COR-L47 (cell line): ENCODE data around the gene ASTN2.

Experiments
- DNase-seq: peaks from one replicate; lab custom pipeline; 2025; lab: John Stamatoyannopoulos, UW

The ASTN2 gene

GRCh38 chr9:117178596-117179375, 236.1 kb downstream of the ASTN2 start:
- DNase-seq, result peak; percentile 89

DNA sequence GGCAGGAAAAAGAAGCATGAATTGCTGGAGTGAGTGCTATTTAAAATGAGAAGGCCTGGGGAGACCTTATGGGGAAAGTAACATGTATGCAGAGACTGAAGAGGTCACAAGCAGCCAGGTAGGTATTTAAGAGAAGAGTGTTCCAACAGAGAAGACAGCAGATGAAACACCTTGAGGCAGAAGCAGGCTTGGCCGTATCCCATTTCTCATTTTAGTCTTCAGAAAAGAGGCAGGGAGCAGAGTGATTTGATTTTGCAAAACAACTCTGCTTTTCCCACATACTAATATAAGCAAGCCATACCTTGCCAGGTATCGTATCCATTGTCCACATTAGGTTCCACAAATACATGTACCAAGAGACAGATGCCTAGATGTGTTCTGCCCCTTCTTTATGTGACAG, 244.3 kb downstream of the ASTN2 start:
- no peak for DNase-seq

GRCh38 chr9:117169089-117169621, 245.7 kb downstream of the ASTN2 start:
- DNase-seq, result no peak

- no peak for DNase-seq
Measured at GRCh38 chr9:117164512-117164911, 250.3 kb downstream of the ASTN2 start.

DNA sequence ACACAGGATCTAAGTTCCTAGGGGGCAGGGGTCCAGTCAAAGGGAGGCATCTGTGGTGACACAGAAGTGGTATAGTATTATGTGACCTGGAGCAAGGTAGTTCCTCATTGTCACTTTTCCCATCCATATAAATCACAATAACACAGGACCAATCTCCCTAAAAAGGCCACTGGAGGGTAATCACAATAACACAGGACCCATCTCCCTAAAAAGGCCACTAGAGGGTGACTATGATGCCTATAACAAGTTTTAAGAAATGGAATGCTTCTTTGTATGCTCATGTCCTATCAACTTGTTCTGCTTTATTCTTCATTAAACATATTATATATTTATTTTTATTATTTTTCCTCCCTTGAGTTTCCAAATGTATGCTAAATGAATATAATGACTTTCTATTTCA, 254.6 kb downstream of the ASTN2 start:
- DNase-seq, result peak; percentile 30

DNA sequence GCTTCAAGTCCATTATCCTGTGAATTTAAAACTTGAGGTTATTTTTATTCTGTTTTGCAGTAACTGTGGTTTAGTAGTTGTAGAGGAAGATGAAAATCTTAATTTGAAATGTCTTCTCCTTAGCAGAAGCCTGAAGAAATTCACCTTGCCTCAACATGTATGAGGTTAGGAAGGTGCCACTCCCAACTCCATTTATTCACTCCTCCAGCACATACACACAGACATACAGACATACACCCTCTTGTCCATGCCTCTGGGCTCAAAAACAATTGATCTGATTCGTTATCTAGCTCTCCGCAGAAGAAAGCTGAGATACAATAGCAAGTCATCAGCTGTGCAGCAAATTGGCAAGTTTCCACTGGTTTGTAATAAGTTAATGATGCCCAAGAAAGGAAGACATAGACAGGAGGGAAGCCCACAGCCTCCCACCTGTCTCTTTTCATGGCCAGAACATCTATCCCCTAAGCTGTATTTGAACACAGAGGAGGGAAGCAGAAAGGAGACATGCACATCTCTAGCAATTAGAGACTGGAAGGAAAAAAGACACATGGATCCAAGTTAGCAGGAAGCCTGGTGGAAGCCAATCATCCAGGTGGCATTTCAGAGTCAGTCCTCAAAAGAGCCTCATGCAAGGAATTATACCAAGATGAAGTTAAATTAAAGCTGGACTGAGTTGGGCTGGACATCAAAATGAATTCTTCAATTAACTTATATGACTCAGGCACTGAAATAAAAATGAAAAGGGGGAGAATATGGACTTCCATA, 257.9 kb downstream of the ASTN2 start:
- DNase-seq, result peak; percentile 53

DNA sequence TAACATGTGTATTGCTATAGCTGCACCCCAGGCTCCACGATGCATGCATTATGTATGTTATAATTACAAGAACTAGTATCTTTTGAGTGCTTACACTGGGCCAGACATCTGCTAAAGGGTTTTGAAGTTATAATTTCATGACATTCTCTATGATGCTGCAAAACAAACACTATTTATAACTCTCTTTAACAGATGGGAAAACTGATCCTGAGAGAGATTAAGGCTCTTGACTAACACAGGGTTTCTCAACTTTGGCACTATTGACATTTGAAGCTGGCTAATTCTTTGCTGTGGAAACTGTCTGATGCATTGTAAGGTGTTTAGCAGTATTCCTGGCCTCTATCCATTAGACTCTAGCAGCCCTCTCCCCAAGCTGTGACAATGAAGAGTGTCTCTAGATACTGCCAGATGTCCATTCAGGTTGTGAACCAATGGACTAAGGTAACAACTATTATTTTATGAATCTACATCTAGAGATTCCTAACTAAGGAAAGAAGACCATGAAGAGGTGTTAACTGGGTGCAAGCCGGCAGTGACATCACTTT, 258.6 kb downstream of the ASTN2 start:
- DNase-seq, result no peak

DNA sequence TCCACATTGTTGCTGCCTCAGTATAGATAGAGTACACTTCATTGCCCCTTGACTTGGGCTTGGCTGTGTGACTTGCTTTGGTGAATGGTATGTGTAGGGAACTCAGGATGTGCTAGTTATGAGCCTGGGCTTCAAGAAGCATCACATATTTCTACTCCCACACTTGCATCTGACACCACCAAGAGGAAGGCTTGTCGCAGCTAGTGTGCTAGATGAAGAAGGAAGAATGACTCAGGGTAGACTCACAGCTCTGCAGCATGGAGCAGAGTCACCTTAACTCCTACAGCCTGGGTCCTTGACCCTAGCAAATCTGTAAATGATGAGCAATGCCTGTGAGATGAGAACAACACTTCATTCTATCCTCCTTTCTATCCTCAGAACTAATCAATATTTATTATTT, 261.8 kb downstream of the ASTN2 start:
- no peak for DNase-seq

- no peak for DNase-seq
Measured at GRCh38 chr9:117151716-117152115, 263.1 kb downstream of the ASTN2 start.

- no peak for DNase-seq
Measured at GRCh38 chr9:117149996-117150395, 264.9 kb downstream of the ASTN2 start.

DNA sequence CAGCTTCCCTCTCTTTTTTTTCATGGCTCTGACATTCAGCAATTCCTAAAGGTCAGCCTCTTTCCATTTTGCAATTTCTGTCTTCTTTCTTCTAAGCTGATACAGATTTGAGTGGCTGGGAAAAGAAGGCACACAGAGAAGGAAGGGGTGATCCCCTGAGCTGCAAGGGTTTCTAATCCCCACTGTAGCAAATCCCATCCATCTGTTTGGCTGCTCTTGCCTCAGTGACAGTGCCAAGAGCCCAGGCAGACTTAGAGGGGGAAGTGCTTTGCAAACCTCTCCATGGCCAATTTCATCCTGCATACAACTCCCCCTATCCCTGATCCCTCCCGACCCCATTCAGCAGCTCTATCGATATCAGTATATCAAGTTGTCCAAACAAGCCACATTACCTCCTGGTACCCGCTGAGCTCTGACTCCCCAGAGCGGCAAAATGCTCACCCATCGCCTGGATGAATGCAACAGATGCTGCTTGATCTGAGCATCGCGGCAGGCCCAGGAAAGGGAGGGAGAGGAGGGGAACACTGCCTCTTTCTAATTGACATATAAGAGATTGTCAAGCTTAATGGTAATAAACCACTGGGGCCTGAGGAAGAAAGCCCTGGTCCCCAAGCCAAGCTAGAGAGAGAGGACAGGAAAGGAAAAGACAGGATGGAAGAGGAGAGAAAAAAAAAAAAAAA, 268.9 kb downstream of the ASTN2 start:
- no peak for DNase-seq

- no peak for DNase-seq
Measured at GRCh38 chr9:117145081-117145480, 269.8 kb downstream of the ASTN2 start.

DNA sequence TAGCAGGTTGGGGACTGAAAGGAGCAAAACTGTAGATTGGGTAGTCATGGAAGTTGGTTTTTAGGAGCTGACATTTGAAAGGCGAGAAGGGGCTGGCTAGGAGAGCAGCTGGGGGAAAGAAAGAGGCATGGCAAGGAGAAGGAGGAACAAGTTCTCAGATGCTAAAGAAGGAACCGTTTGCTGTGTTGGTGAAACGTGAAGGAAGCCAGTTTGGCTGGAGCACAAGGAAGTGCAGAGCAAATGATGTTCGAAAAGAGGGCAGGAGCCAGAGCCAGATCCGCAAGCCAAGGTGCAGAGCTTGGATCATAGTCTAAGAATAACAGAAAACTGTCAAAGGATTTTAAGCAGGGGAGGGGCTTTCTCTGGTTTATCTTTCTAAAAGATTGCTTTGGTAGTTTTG, 276.6 kb downstream of the ASTN2 start:
- no peak for DNase-seq

- no peak for DNase-seq
Measured at GRCh38 chr9:117136461-117136860, 278.4 kb downstream of the ASTN2 start.

DNA sequence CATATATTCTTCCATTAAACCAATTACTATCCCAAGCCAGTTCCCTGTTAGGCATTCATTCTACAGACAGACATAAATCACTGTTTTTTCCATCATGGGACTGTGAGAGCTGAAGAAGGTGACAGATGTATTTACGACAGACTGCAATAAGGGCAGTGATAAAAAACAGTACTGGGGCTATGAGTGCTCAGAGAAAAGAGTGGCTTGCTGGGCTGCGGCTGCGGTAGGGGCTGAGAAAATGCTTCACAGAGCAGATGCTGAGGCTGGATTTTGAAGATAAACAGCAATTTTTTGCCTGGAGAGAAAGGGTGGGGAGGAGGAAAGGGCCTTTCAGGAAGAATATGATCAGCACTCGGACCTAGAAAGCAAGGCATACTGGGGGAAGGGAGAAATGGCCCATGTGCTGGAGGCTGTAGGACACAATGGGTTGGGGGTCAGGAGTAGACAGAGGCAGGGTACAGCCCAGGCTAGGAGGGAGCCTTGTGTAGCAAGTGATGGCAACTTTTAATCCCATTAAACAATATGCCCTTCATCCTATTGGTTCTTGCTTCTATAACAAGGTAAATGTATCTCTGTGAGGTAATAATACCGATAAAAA, 279.3 kb downstream of the ASTN2 start:
- DNase-seq, result no peak

DNA sequence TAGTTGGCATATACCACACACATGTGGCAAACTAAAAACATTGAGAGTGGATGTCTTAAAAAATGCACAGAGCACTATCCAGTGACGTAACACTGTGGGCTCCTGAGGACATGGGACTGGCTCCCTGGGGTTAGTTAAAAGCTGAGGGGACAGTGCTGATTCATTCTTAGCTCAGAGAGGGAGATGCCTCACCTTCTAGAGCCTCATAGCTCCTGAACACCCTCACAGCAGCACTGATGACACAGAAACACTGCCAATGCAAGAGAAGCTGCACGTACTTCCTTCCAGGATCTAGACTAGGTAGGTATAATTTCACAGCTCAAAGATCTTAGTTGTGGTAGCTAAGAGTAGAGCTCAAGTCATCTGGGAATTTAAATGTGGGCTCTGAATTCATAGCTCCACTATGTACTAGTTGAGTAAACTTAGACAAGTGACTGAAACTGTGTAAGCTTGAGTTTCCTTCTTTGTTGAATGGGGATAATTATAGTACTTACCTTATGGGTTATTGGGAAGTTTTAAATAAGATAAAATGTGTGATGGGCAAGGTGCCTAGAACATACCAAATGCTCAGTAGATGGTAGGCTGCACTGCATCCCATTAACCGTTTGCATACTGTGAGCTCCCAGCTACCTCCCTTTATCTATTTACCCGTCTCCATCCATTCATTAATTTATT, 279.9 kb downstream of the ASTN2 start:
- no peak for DNase-seq

DNA sequence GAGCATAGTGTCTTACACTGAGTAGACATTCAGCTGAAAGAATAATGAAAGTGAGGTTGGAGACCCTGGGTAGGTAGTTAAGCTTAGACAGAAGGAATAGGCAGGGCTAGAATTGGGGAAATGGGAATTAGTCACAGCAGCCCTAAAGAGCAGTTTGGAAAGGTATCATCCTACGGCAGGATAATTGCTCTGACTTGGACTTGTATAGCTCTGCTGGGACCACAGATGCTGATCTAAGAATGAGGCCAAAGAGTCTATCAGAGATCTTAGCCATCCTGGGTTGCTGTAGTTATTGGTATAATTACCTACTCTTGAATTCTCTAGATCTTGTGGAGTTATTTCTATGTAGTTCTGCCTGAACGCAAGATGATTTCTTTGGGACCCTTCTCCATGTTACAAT, 288.0 kb downstream of the ASTN2 start:
- DNase-seq, result no peak

DNA sequence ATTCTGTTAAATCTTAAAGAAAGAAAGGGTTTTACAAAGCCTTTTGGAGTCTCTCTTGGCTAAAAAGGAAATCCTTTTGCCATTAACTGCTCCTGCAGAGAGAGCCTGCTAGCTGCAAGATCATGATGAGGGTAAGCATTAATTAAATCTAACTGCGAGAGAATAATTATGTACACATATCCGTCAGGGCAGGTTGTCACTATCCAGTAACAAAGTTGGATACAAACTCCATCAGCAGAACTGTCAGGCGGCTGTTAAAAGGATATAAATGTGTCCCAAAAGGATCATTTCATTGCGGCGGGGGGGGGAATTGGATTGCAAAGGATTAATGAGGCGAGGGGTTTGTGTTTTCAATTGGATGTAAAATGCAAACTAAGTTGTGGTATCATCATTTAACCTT, 289.3 kb downstream of the ASTN2 start:
- peak; percentile 39 for DNase-seq

GRCh38 chr9:117123729-117124128, 291.1 kb downstream of the ASTN2 start:
- no peak for DNase-seq

DNA sequence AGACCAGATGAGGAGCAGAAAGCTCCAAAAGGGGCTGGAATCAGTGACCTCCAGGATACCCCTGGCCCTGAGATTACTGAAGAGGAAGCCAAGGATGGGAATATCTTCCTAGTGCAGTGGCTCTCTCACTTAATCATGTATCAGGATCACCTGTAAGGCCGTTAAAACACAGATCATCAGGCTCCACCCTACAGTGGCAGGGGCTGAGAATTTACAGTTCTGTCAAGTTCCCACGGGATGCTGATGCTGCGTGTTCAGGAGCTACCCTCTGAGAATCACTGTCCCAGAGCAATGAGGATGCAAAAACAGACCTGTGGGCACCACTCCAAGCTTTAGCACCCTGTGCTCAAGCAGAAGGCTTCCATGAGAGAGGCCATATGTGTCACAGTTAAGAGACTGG, 291.9 kb downstream of the ASTN2 start:
- DNase-seq, result no peak

DNA sequence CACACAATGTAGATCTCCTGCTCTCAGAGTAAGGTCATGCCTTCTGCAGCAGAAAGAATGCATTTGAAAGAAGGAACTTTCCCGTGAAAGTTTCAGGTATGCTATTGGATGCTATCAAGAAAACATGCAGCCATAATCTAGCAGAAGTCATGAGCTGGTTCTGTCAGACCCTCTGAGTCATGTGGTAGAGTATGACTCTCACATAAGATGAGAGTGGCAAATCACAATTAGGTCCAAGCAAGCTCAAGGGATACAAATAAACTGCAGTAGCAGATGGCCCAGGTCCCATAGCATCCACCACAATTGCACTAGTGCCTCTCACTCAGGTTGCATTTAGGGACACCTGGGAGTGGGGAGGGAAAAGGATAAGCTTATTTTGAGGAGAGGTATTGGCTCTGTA, 292.8 kb downstream of the ASTN2 start:
- DNase-seq, result no peak
